DND-41 (cell line): ENCODE results near the gene PCDHA11.
"Not testable (repeated sequence)": the region's sequence is repeated elsewhere in the genome, so short reads cannot be mapped to it uniquely, and the experiment has no call there.

Source experiments
- ATAC-seq: fragments of 200-7000 bp; cut with Tn5 transposase; 3 replicates; pipeline ENCODE4 v1.9.1; 2021; ENCODE audit warnings: low read depth; ENCODE audit not compliant: insufficient read depth
- DNase-seq: peaks from one replicate; pipeline ENCODE4 v3.0.0-alpha.2; 2020
- H2AFZ ChIP-seq: 2 replicates; pipeline ENCODE4 v1.6.0; 2012; ENCODE audit warnings: low read depth, low read length
- H3K27ac ChIP-seq: 2 replicates; pipeline ENCODE4 v1.5.1; 2012; ENCODE audit warnings: low read length, inconsistent platforms
- H3K27me3 ChIP-seq: fragments of 200-600 bp; sonication (generic); 2 replicates; pipeline ENCODE4 v1.6.0; 2012; ENCODE audit warnings: low read length, mild to moderate bottlenecking, inconsistent platforms; ENCODE audit not compliant: insufficient read depth, poor library complexity
- H3K36me3 ChIP-seq: 2 replicates; pipeline ENCODE4 v1.5.1; 2012; ENCODE audit warnings: low read length, inconsistent platforms; ENCODE audit not compliant: insufficient read depth
- H3K4me1 ChIP-seq: 2 replicates; pipeline ENCODE4 v1.5.1; 2012; ENCODE audit warnings: mild to moderate bottlenecking, low read length; ENCODE audit not compliant: insufficient read depth
- H3K4me2 ChIP-seq: 2 replicates; pipeline ENCODE4 v1.6.0; 2012; ENCODE audit warnings: mild to moderate bottlenecking, moderate library complexity, low read length, inconsistent platforms; ENCODE audit not compliant: insufficient read depth
- H3K4me3 ChIP-seq, 2 experiments: fragments of 200-600 bp in 1 of 2; shearing (Covaris generic) in 1 of 2; 2 replicates each; pipeline ENCODE4 v1.5.1; 2012 to 2016; ENCODE audit warnings: inconsistent platforms in 2 of 2, low read length in 2 of 2, mild to moderate bottlenecking in 2 of 2, low read depth in 1 of 2, moderate library complexity in 1 of 2
- H3K79me2 ChIP-seq: 2 replicates; pipeline ENCODE4 v1.6.0; 2012; ENCODE audit warnings: low read length, inconsistent platforms; ENCODE audit not compliant: insufficient read depth
- H3K9ac ChIP-seq: 2 replicates; pipeline ENCODE4 v1.6.0; 2012; ENCODE audit warnings: low read depth, mild to moderate bottlenecking, inconsistent platforms, low read length, moderate library complexity
- H3K9me3 ChIP-seq: 2 replicates; pipeline ENCODE4 v1.5.1; 2012; ENCODE audit warnings: low read length, moderate library complexity, mild to moderate bottlenecking, inconsistent platforms; ENCODE audit not compliant: insufficient read depth, severe bottlenecking
- H4K20me1 ChIP-seq: 2 replicates; pipeline ENCODE4 v1.6.0; 2012; ENCODE audit warnings: low read length; ENCODE audit not compliant: insufficient read depth
- CTCF ChIP-seq: IDR thresholded peaks from 2 replicates; pipeline ENCODE4 v1.5.1; 2012; ENCODE audit warnings: borderline replicate concordance, low read length, moderate library complexity, mild to moderate bottlenecking; ENCODE audit not compliant: poor library complexity, severe bottlenecking; ENCODE audit errors: extremely low read depth
- EZH2 ChIP-seq: IDR thresholded peaks from 3 replicates; pipeline ENCODE4 v1.6.1; 2012; ENCODE audit warnings: borderline replicate concordance, low read depth, mild to moderate bottlenecking, moderate library complexity, low read length, inconsistent platforms; ENCODE audit not compliant: severe bottlenecking

PCDHA11 gene

GRCh38 chr5:140868721-140869554 is at the start of gene PCDHA11:
PCDHA11 (plus strand) TSS chr5:140868957; CDS start chr5:140869104, 147 bp downstream.
- TF ChIP-seq EZH2 (no peak), CTCF (peak; percentile 45)
- peaks cover 3% of the 10 kb centered on the region for H3K27me3 ChIP-seq
- no peak within 1 kb of the TSS for H3K4me3 ChIP-seq
- no peak within 1 kb of the TSS for H3K9ac ChIP-seq
- H4K20me1 ChIP-seq = no peaks in the 10 kb centered on the region
- ATAC-seq = no peak
- H3K4me2 ChIP-seq = no peak within 1 kb of the TSS
- H3K9me3 ChIP-seq = no peaks in the 10 kb centered on the region
- H3K79me2 ChIP-seq = no peaks in the 10 kb centered on the region
- no peaks in the 10 kb centered on the region for H3K4me1 ChIP-seq
- no peak for DNase-seq
- H3K36me3 ChIP-seq = no peaks in the 10 kb centered on the region
- H3K27ac ChIP-seq = no peak within 1 kb of the TSS
- no peak within 1 kb of the TSS for H2AFZ ChIP-seq

- no peak for TF ChIP-seq CTCF
- TF ChIP-seq EZH2 = no peak
- no peaks in the 10 kb centered on the region for H3K9me3 ChIP-seq
- no peaks in the 10 kb centered on the region for H3K27me3 ChIP-seq
- no peaks in the 10 kb centered on the region for H4K20me1 ChIP-seq
- H3K4me1 ChIP-seq = no peaks in the 10 kb centered on the region
- no peak within 1 kb of the TSS for H3K9ac ChIP-seq
- H3K4me3 ChIP-seq = no peak within 1 kb of the TSS
- no peaks in the 10 kb centered on the region for H3K36me3 ChIP-seq
- ATAC-seq (no peak), DNase-seq (no peak)
- H3K27ac ChIP-seq = no peak within 1 kb of the TSS
- H2AFZ ChIP-seq = no peak within 1 kb of the TSS
- no peak within 1 kb of the TSS for H3K4me2 ChIP-seq
- H3K79me2 ChIP-seq = no peaks in the 10 kb centered on the region
Observed at GRCh38 chr5:140821375-140822280, 47.1 kb upstream of the PCDHA11 start, which contains the start of gene PCDHA5. PCDHA5 (plus strand) TSS chr5:140821613.

- TF ChIP-seq EZH2 (no peak), CTCF (no peak)
- H3K79me2 ChIP-seq = no peaks in the 10 kb centered on the region
- no peaks in the 10 kb centered on the region for H4K20me1 ChIP-seq
- no peak overlapping the region for H3K4me3 ChIP-seq
- DNase-seq = no peak
- H3K27ac ChIP-seq = no peak overlapping the region
- no peak for ATAC-seq
- no peak overlapping the region for H2AFZ ChIP-seq
- no peaks in the 10 kb centered on the region for H3K9me3 ChIP-seq
- no peak overlapping the region for H3K4me2 ChIP-seq
- no peaks in the 10 kb centered on the region for H3K27me3 ChIP-seq
- no peak overlapping the region for H3K9ac ChIP-seq
- no peaks in the 10 kb centered on the region for H3K4me1 ChIP-seq
- H3K36me3 ChIP-seq = no peaks in the 10 kb centered on the region
Observed at GRCh38 chr5:140822281-140822629, 46.5 kb upstream of the PCDHA11 start.

- not testable (repeated sequence) for H4K20me1 ChIP-seq, H3K4me2 ChIP-seq, H3K79me2 ChIP-seq, H3K9ac ChIP-seq, H3K36me3 ChIP-seq, H2AFZ ChIP-seq, H3K4me3 ChIP-seq, H3K27ac ChIP-seq, H3K4me1 ChIP-seq, H3K9me3 ChIP-seq, DNase-seq, ATAC-seq, H3K27me3 ChIP-seq
Observed at GRCh38 chr5:140822969-140823368, 45.8 kb upstream of the PCDHA11 start.
